Mesodermal cell (in vitro differentiated cells): ENCODE measurements around the gene DUSP22.
"Not testable (repeated sequence)": the region's sequence is repeated elsewhere in the genome, so short reads cannot be mapped to it uniquely, and the experiment has no call there.

ENCODE experiments used
- H3K27ac ChIP-seq: 2 replicates; pipeline ENCODE4 v1.7.0; 2013; ENCODE audit warnings: mild to moderate bottlenecking, low read depth, low read length, moderate library complexity; ENCODE audit not compliant: severe bottlenecking
- H3K36me3 ChIP-seq: 2 replicates; pipeline ENCODE4 v1.7.1; 2013; ENCODE audit warnings: mild to moderate bottlenecking, low read length, moderate library complexity; ENCODE audit not compliant: control insufficient read depth, insufficient read depth
- H3K4me1 ChIP-seq: one replicate; pipeline ENCODE4 v1.7.1; 2013; ENCODE audit warnings: mild to moderate bottlenecking, low read length; ENCODE audit not compliant: insufficient read depth, control insufficient read depth, poor library complexity, severe bottlenecking
- H3K4me3 ChIP-seq: 2 replicates; pipeline ENCODE4 v1.7.0; 2013; ENCODE audit warnings: low read length, control low read depth, mild to moderate bottlenecking; ENCODE audit not compliant: insufficient read depth, poor library complexity, severe bottlenecking; ENCODE audit errors: extremely low read depth
- H3K9me3 ChIP-seq: 2 replicates; pipeline ENCODE4 v1.7.1; 2013; ENCODE audit warnings: mild to moderate bottlenecking, low read length, moderate library complexity; ENCODE audit not compliant: control insufficient read depth
- WGBS, 2 experiments: methylation state at CpG; one replicate each; pipeline ENCODE4 v1.1.5; 2013; ENCODE audit warnings: missing lambda C conversion rate in 2 of 2; ENCODE audit not compliant: insufficient coverage in 2 of 2; 5-methylcytosine and 5-hydroxymethylcytosine counted together

DUSP22 gene

DNA sequence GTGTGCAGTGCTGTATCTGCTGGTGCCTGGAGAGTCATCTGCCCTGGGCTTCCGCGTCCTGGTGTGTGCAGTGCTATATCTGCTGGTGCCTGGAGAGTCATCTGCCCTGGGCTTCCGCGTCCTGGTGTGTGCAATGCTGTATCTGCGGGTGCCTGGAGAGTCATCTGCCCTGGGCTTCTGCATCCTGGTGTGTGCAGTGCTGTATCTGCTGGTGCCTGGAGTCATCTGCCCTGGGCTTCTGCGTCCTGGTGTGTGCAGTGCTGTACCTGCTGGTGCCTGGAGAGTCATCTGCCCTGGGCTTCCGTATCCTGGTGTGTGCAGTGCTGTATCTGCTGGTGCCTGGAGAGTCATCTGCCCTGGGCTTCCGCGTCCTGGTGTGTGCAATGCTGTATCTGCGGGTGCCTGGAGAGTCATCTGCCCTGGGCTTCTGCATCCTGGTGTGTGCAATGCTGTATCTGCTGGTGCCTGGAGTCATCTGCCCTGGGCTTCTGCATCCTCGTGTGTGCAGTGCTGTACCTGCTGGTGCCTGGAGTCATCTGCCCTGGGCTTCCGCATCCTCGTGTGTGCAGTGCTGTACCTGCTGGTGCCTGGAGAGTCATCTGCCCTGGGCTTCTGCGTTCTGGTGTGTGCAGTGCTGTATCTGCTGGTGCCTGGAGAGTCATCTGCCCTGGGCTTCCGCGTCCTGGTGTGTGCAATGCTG, 33.0 kb downstream of the DUSP22 start:
- not testable (repeated sequence) for H3K4me1 ChIP-seq, H3K27ac ChIP-seq, H3K4me3 ChIP-seq, H3K36me3 ChIP-seq, H3K9me3 ChIP-seq
- WGBS, 2 experiments: 77 to 86% methylated on average over 11 of the region's 16 CpGs

DNA sequence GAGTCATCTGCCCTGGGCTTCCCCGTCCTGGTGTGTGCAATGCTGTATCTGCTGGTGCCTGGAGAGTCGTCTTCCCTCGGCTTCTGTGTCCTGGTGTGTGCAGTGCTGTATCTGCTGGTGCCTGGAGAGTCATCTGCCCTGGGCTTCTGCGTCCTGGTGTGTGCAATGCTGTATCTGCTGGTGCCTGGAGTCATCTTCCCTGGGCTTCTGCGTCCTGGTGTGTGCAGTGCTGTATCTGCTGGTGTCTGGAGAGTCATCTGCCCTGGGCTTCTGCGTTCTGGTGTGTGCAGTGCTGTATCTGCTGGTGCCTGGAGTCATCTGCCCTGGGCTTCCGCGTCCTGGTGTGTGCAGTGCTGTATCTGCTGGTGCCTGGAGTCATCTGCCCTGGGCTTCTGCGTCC, 33.8 kb downstream of the DUSP22 start:
- WGBS, 2 experiments: 64 to 78% methylated on average over 6 to 7 of the region's 9 CpGs
- not testable (repeated sequence) for H3K36me3 ChIP-seq, H3K4me1 ChIP-seq, H3K9me3 ChIP-seq, H3K4me3 ChIP-seq, H3K27ac ChIP-seq

DNA sequence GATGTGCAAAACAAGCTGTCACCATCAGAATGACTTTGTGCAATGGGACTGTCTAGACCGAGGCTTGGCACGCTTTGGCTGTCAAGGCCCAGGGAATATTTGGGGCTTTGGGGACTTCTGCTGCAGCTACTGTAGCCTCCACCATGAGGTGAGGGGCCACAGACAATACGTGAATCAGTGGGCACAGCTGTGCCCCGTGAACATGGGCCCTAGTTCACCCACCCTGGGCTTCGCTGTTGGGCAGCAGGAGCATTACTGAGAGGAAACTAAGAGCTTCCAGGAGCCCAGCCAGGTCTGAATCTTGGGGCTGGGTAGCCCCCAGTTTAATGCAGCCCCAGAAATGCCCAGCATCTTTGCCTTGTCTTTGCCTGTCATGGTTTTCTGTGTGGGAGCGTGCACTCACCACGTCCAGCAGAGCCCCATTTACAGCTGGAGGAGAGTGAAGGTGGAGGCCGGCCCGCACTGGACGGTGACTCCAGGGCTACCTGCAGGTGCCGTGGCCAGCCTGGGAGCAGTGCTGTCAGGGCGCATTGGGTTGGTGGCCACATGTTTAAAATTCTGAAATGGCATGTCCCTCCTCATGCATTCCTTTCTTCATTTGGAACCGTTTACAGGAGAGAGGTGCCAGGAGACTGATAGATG, 34.7 kb downstream of the DUSP22 start:
- H3K4me3 ChIP-seq: no peak overlapping the region
- WGBS, 2 experiments: 82 to 87% methylated on average over 11 to 13 of the region's 13 CpGs
- no peaks in the 10 kb centered on the region for H3K4me1 ChIP-seq
- no peak overlapping the region for H3K27ac ChIP-seq
- no peaks in the 10 kb centered on the region for H3K9me3 ChIP-seq
- H3K36me3 ChIP-seq: peaks cover 9% of the 10 kb centered on the region

DNA sequence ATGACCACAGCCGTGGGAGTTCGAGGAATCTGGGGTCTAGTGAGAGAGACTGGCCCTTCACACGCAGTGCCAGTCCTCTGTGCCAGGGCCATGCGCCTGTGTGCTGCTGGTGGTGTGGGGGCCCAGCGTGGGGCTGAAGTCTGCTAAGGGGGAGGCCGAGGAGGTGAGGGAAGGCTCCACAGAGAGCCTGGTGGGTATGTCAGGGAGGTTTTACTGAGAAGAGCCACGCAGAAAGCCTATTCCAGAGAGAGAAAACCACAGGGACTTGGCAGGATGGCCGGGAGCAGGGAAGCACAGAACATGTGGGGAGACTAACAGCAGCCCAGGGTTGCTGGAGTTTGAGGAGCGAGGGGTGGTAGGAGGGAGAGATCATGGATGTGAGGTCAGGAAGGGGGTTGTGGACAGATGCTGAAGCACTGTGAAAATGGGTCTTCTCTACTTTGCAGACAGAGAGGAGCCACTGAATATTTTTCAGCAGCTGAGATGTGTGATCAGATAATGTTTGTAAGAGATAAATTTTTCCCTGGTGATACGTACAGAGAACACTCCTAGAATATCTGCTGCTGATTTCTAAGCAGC, 35.3 kb downstream of the DUSP22 start:
- peaks cover 9% of the 10 kb centered on the region for H3K36me3 ChIP-seq
- H3K9me3 ChIP-seq: no peaks in the 10 kb centered on the region
- 73 to 79% methylated on average over 10 of the region's 10 CpGs for WGBS, 2 experiments
- H3K4me1 ChIP-seq: no peaks in the 10 kb centered on the region
- H3K27ac ChIP-seq: no peak overlapping the region
- H3K4me3 ChIP-seq: no peak overlapping the region

DNA sequence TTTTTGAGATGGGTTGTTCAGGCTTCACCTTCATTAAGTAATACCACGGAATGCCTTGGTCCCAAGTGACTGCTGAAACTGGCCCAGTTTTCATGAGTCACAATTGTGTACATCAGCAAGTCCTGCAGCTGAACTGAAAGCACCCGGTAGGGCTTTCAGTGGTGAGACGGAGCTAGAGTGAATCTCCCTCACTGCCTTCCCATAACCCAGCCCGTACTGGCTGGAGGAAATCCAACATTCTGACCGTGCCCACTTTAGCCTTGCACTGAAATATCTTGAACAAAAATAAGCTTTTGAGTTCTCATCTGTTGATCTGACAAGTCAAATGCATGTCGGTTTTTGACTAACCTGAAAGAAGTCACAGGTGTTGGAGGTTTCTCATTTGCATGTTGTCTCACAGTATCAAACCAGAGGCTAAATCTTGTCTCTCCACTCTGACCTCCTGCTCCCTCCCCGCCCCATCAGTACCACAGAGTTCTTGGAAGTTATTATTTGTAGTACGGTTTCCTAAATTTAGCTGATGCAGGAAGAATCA, 35.9 kb downstream of the DUSP22 start:
- Histone ChIP-seq H3K27ac (no peak overlapping the region), H3K4me1 (no peaks in the 10 kb centered on the region), H3K36me3 (peaks cover 12% of the 10 kb centered on the region), H3K9me3 (no peaks in the 10 kb centered on the region), H3K4me3 (no peak overlapping the region)
- WGBS, 2 experiments: 76 to 82% methylated on average over 7 to 8 of the region's 8 CpGs

DNA sequence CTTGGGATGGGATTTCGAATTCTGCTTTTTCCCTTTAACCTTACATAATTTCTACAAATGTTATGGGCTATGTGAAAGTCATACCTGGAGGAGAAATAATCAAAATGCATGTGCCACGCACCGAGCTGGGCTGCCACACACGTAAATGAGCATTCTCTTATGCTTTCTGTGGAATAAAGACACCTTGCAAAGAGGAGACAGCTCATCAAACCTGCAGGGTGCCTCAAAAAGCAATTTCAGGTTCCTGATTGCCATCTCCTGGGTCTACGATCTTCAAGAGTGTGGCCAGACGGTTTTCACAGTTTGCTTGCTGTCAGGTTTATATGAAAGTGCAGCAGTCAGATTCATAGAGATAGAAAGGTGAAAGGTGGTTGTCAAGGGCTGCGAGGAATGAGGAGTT, 36.6 kb downstream of the DUSP22 start:
- H3K4me3 ChIP-seq: no peak overlapping the region
- WGBS, 2 experiments: 78 to 83% methylated on average over 6 of the region's 7 CpGs
- no peaks in the 10 kb centered on the region for H3K4me1 ChIP-seq
- no peak overlapping the region for H3K27ac ChIP-seq
- H3K9me3 ChIP-seq: no peaks in the 10 kb centered on the region
- peaks cover 12% of the 10 kb centered on the region for H3K36me3 ChIP-seq

DNA sequence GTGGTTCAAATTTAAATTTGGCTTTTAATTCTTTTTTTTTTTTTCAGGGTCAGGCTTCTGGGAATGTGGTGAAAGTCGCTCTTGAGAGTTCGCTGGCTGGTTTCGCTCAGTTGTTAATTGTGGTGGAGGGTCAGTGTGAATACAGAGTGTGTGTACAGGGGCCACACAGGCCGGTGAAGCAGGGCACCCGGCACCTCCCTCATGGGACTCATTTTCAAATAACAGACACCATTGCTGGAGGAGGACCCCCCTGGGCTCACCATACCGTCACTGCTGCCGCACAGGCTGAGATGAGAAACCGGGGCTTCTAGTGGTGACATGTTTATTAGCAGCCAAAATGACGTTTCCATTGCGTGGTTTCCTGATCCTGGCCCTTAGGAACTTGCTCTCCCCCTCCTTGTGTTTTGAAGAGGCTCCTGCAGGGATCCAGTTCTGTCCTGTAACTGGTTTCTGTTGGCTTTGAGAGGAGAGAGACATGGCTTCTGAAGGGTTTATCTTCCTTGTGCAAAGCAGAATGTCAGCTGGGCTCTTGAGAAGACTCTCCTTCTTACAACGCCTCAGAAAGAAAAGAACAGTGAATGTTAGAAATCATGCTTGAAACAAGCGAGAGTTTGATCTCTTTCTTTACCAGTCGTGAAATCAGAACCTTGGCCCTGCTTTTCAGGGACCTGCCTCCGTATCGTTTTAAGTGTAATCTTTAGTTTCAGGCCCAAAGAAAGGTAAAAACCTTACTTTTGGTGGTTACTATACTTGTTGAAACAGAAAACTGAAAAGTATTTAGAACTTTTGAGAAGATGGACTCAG, 37.8 kb downstream of the DUSP22 start:
- Histone ChIP-seq H3K36me3 (peaks cover 12% of the 10 kb centered on the region), H3K27ac (no peak overlapping the region), H3K4me1 (no peaks in the 10 kb centered on the region), H3K4me3 (no peak overlapping the region), H3K9me3 (no peaks in the 10 kb centered on the region)
- WGBS, 2 experiments: 71 to 77% methylated on average over 12 to 14 of the region's 15 CpGs

DNA sequence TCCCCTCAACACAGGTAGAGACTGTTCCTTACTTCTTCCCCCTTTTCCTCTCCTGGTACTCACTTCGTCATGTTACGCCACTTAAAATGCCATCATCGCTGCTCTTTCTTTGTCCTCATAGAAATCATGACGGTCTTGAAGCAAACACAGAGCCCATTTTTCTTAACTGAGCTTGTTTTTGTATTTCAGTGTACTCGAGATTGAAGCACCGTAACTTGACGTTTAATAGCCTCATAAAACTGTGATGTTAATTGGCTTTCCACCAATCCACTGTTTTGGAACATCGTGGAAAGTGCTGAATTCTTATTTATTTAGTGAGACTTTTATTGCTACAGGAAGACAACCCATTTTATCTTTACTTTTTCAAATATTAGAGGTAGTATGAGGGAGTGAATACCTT, 38.7 kb downstream of the DUSP22 start:
- no peak overlapping the region for H3K27ac ChIP-seq
- no peaks in the 10 kb centered on the region for H3K9me3 ChIP-seq
- H3K36me3 ChIP-seq: peaks cover 12% of the 10 kb centered on the region
- 79 to 89% methylated on average over 7 of the region's 8 CpGs for WGBS, 2 experiments
- H3K4me3 ChIP-seq: no peak overlapping the region
- no peaks in the 10 kb centered on the region for H3K4me1 ChIP-seq

DNA sequence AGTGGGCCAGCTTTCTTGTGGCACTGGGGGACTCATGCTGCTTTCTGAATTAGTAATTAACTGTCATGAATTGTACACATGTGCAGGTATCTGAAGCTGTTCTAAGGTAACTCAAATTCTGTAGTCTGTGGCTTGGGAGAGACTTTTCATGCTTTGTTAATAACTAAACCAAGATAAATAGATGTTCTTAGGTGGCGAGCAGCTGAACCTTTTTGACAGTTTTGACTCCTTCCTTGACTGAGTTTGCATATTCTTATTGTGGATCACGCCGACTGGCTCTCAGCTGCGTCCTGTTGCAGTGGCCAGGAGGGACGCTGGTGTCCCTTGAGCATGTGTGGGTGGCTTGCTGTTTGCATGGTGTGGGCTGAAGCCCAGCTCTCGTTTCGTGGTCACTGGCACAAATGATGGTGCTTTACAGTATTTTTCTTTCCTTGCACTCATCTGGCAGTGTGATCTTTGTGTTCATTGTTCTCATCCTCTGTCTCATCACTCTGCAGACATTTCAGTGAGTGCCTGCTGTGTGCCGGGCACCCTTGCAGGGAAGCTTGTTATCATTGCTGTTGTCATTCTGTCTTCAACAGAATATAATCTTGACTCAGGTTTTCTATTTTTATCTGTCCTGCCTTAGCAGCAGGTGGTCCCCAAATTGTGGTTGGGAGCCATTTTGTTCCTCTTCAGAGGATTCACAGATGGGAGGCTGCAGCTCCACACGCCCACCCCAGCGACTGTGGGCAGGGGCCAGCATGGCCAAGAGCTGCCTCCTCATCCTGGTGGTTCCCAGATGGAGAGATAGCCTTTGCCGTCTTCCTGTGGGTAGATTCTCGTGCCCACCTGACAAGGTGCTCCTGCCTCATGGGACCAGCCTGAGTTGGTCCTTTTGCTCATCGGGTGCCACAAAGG, 39.6 kb downstream of the DUSP22 start:
- Histone ChIP-seq H3K9me3 (no peaks in the 10 kb centered on the region), H3K4me1 (no peaks in the 10 kb centered on the region), H3K4me3 (no peak overlapping the region), H3K27ac (no peak overlapping the region), H3K36me3 (peaks cover 7% of the 10 kb centered on the region)
- WGBS, 2 experiments: 89 to 90% methylated on average over 13 of the region's 13 CpGs

DNA sequence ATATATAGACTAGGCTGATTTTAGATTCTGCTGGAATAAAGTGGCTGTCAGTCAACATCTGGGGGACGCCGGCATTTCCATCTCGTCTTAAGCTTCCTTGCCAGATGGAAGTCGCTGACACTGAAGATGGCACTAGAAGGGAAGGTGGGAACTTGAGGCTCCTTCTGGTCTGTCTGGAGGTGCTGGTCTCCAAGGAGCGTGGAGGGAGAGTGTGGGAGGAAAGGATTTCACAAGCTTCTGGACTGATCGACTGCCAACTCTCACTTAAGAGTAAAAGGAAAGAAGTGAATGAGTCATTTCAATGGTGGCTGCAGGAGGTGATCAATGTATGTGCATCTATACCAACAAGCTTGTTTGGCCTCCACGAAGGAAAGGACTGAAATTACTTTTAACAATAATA, 40.4 kb downstream of the DUSP22 start:
- WGBS, 2 experiments: 82 to 88% methylated on average over 7 of the region's 7 CpGs
- no peak overlapping the region for H3K27ac ChIP-seq
- peaks cover 3% of the 10 kb centered on the region for H3K36me3 ChIP-seq
- H3K4me3 ChIP-seq: no peak overlapping the region
- no peaks in the 10 kb centered on the region for H3K4me1 ChIP-seq
- no peaks in the 10 kb centered on the region for H3K9me3 ChIP-seq
